GM21423 (cell line): ENCODE measurements around the gene FA2H.
"Not testable (repeated sequence)": the region's sequence is repeated elsewhere in the genome, so short reads cannot be mapped to it uniquely, and the experiment has no call there.

Experiments
- ATAC-seq: cut with Tn5 transposase; IDR thresholded peaks from one replicate; pipeline ENCODE4 v1.9.1; 2021; ENCODE audit warnings: mild to moderate bottlenecking, moderate library complexity; ENCODE audit not compliant: unreplicated experiment

The FA2H gene, protein sequence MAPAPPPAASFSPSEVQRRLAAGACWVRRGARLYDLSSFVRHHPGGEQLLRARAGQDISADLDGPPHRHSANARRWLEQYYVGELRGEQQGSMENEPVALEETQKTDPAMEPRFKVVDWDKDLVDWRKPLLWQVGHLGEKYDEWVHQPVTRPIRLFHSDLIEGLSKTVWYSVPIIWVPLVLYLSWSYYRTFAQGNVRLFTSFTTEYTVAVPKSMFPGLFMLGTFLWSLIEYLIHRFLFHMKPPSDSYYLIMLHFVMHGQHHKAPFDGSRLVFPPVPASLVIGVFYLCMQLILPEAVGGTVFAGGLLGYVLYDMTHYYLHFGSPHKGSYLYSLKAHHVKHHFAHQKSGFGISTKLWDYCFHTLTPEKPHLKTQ

DNA sequence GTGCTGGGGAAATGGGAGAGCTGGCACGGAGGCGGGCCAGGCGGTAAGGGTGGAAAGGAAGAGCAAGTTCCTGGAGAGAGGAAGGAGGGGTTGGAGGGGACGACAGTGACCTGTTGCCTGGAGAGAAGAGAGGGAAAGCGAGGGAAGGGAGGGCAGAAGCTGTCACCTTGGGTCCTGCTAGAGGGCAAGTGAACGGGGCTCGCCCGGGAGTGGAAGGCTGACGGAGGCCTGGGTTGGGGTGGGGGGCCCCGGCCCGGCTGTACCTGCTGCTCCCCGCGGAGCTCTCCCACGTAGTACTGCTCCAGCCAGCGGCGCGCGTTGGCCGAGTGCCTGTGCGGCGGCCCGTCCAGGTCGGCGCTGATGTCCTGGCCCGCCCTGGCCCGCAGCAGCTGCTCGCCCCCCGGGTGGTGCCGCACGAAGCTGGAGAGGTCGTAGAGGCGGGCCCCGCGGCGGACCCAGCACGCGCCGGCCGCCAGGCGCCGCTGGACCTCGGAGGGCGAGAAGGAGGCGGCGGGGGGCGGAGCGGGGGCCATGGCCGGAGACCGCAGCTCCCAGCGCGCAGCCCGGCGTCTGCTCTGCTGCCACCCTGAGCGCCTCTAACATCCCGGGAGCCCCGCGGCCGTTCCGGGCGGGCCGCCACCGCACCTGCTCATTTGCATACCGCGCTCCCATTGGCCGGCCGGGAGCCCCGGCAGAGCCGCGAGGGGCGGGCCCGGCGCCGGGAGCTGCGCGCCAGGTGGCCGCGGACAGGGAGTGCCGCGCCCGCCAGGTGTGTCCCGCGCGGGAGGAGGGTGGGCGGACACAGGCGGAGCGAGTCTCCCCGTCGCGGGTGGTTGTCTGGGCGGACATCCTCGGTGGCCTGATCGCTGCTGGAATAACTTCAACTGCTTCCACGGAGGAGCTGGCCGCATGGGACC is at the start of gene FA2H:
TSS of gene FA2H (minus strand) at position 598 of the 917 bp plus-strand sequence. CDS start at position 533, 65 bp downstream.
- peak; percentile 85 for ATAC-seq

DNA sequence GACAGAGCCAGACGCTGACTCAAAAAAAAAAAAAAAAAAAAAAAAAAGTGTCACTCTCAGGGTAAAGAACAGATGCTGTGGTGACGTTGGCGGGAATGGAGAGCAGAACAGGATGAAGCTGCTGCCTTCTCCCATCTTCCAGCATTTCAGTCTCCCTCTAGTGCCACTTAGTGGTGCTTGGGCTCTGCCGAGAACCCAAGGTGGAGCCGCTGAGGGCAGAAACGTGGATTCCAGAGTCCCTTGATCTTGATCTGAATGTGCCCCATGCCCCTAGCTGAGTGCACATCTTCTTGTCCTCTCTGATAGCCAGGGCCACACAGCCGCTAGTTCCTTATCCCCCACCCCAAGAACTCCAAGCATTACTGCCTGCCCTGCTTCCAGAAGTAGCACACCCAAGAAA is 43.2 kb upstream of the FA2H start:
- no peak for ATAC-seq

DNA sequence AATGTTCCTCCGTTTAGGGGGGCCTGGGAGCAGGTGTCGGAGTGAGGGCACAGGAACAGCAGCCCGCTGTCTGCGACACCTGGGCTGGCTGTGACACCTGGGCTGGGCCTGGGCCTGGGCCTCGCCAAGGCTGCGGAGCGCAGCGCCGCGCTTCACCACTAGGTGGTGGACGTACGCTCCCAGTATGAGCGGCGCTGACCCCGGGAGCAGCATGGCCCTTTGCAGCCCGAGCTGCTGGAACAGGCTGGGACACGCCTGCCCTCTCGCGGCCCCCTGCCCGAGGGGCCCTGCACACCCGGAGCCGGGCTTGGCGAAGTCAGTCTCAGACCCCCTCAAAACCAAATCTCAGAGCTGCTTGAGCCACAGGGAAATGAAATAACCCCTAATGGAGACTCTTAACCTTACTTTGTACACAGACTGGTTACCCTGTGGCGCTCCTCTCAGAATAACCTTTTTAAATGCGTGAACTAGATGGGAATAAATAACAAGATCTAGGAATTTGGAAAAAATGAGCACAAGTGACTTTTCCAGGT is 38.6 kb upstream of the FA2H start:
- ATAC-seq, result peak; percentile 95

DNA sequence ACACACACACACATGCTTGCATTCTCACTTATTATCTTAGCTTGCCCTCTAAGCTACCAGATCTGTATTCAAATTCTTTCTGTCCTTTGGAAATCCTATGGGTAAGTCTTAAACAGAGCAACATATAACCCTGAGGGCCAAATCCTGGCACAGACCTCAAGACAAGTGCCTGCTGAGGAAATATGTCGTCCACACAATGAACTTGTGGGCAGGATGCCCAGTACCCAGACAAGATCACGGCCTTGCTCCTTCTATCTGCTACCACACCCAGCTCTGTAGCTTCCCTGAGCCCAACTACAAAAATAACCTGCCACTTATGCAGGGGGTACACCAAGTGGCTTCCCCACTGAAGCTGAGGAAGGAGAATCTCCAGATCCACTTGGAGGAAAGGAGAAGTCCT is 37.3 kb upstream of the FA2H start:
- no peak for ATAC-seq

DNA sequence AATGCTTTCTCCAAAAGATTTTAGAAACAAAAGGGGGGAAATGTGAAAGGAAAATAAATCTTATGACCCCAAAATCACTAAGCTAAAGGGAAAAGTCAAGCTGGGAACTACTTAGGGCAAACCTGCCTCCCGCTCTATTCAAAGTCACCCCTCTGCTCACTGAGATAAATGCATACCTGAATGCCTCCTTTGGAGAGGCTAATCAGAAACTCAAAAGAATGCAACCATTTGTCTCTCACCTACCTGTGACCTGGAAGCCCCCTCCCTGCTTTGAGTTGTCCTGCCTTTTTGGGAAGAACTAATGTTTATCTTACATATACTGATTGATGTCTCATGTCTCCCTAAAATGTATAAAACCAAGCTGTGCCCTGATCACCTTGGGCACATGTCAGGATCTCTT is 36.6 kb upstream of the FA2H start:
- not testable (repeated sequence) for ATAC-seq

DNA sequence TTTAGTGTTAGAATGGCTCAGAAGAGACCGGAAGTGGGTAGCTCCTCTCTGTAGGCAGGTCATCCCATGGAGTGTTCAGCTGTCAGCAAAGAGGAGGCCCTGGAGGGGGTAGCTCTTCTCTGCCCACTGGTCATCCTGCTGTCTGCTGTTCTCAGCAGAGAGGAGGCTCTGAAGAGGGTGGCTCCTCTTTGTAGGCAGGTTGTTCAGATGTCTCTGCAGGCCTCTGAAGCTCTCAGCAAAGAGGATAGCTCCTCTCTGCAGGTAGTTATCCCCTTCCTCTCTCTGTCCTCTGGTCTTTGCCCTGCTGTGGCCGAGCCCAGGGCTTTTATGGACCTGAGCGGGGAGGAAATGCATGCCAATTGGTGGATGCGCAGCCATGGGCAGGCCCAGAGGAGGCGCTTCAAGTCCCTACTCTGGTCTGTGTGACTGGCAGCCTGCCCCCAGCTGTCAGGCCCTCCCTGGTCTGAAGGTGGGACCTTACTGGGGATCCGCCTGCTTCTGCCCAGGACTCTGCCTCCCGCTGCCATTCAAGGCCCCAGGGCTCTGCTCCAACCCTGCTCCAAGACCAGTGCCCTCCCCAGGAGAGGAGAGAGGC is 32.5 kb upstream of the FA2H start:
- ATAC-seq, result no peak

DNA sequence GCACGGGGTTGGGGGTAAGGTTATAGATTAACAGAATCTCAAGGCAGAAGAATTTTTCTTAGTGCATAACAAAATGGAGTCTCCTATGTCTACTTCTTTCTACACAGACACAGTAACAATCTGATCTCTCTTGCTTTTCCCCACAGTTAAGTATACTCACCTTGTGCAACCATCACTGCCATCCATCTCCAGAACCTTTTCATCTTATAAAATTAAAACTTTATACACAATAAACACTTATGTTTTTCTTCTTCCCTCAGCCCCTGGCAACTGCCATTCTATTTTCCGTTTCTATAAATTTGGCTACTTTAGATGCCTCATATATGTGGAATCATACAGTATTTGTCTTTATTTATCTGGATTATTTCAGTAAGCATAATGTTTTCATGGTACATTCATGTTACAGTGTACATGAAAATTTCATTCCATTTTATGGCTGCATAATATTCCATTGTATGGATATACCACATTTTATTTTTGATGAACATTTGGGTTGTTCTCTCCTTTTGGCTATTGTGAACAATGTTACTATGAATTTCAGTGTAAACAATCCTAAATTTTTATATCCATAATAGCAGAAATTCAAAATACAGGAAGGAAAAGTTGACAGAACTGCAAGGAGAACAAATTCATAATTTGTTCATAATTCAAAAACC is 25.7 kb upstream of the FA2H start:
- no peak for ATAC-seq

DNA sequence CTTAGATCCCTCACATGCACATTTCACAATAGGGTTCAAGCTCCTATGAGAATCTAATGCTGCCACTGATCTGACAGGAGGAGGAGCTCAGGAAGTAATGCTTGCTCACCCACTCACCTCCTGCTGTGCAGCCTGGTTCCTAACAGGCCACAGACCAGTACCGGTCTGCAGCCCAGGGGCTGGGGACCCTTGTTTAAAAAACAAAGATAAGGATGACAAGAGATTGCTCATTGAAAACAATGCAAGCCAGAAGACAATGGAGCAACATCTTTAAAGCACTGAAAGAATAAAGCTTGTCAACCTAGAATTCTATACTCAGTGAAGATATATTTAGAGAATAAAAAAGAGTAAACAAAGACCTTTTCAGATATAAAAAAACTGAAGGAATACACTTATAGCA is 22.8 kb upstream of the FA2H start:
- ATAC-seq, result no peak

DNA sequence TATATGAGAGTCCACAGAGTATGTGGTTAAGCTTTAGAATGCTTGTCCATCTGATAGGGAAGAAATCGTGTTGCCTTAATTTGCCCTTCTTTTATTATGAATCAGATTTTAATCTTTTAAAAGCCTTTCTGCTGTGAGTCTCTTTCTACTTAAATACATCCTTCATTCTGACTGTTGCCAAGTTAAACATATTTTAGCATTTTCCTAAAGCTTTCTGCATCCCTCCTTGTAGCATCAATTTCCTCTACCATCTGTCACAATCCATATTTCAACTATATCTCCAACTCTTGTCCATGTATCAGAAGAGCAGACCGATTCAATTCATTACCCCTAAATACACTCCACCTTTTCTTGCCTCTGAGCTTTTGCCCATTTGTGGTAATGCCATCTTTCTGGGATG is 20.5 kb upstream of the FA2H start:
- ATAC-seq, result no peak

DNA sequence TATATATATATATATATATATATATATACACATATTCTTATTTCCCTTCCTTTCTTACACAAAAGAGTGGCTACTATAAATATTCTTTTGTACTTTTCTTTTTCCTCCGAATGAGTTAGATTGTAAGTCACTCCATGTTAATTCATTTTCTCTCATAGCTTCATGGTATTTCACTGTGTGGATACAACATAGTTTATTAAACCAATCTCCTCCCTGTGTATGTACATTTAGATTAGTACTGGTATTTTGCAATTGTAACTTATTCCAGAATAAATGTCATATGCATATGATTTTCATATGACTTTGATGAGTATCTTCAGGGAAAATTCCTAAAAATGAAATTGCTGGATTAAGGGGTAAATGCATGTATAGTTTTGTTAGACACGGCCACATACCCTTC is 20.0 kb upstream of the FA2H start:
- no peak for ATAC-seq

DNA sequence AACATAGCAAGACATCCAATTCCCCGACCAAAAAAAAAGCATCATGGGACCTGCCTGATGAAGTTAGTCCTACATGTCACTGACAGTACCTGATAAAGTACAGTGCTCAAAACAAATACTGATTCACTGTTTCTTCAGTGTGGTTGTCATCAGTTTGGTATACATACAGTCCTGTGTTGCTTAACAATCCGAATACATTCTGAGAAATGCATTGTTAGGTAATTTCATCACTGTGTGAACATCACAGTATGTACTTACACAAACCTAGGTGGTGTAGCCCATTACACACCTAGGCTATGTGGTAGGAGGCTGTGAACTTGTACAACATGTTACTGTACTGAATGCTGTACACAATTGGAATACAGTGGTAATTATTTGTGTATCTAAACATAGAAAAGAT is 19.0 kb upstream of the FA2H start:
- no peak for ATAC-seq

DNA sequence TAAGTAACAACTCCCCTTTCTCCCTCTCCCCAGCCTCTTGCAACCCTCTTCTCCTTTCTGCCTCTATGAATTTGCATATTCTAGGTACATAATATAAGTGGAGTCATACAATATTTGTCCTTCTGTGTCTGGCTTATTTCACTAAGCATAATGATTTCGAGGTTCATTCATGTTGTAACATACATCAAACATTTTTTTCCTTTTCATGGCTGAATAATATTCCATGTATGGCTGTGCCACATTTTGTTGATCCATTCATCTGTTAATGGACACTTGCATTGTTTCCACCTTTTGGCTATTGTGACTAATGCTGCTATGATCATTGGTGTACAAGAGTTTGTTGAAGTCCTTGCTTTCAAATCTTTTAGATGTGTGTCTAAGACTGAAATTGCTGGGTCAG is 17.6 kb upstream of the FA2H start:
- no peak for ATAC-seq

DNA sequence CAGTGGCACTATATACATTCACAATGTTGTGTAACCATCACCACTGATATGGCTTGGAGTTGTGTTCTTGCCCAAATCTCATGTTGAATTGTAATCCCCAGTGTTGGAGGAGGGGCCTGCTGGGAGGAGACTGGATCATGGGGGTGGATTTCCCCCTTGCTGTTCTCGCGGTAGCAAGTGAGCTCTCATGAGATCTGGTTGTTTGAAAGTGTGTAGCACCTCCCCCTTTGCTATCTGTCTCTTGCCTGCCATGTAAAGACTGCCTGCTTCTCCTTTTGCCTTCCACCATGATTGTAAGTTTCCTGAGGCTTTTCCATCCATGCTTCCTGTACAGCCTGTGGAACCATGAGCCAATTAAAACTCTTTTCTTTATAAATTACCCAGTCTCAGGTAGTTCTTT is 17.1 kb upstream of the FA2H start:
- ATAC-seq, result not testable (repeated sequence)

DNA sequence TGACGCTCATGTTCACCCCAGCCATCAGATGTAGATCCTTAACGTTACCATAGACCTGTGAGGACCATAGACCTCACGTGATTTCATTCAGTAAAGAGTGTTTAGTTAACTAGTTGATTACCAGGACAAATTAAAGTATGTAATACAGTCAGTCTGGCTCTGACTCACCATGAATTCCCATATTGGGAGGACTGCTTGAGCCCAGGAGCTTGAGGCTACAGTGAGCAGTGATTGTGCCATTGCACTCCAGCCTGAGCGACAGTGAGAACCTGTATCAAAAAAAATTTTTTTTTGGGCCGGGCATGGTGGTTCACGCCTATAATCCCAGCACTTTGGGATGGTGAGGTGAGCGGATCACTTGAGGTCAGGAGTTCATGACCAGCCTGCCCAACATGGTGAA is 13.5 kb upstream of the FA2H start:
- no peak for ATAC-seq

DNA sequence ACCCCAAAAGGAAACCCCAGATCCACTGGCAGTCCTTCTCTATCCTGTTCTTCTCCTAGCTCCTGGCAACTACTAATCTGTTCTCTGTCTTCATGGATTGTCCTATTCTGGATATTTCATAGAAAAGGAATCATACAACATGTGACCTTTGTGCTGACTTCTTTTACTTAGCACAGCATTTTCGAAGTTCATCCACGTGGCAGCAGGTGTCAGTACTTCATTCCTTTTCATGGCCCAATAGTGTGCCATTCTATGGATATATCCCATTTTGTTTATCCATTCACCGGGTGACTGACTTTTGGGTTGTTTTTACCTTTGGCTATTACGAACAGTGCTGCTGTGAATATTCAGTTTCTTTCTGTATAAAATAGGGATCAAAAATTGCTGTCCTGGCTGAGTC is 10.4 kb upstream of the FA2H start:
- no peak for ATAC-seq

DNA sequence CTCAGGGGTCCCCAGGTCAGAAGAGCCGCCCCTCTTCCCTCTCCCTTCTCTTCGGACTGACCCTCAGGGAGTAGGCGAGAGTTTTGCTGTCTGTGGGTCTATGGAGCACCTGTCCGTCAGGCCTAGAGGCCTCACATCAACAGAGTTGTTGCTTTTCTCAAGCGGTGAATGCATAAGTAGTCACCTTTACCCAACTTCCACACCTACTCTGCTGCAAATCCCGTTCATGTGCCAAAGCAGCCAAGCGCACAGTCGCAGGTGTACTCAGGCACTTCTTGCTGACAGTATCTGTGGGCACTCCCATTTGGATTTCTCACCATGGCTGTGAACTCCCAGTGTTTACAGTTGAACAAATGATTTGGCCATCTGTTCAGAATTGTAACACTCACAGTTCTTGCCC is 4.0 kb upstream of the FA2H start:
- ATAC-seq, result no peak

DNA sequence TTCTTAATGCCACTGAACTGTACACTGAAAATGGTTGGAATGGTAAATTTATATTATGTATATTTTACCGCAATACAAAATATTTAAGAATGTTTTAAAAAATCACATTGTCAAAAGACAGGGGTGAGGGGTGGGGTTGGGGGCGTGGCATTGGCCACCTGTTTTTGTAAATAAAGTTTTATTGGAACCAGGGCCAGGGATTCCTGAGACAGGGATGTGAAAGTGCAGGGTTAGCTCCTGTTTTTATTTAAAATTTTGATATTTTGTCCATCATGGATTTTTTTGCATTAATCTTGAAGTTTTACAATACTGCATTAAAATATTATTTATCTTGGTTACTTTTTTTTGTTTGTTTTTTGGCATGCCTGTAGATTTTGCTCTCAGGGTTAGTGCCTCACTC is 2.3 kb upstream of the FA2H start:
- no peak for ATAC-seq

DNA sequence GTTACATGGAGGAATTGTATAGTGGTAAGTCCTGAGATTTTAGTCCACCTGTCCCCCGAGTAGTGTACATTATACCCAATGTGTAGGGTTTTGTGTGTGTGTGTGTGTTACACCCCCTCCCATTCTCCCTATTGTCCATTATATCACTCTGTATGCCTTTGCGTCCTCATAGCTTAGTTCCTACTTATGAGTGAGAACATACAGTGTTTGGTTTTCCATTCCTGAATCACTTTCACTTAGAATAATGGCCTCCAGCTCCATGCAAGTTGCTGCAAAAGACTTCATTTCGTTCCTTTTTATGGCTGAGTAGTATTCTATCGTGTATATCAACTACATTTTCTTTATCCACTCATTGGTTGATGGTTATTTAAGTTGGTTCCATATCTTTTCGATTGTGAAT is 635 bp upstream of the FA2H start:
- no peak for ATAC-seq

DNA sequence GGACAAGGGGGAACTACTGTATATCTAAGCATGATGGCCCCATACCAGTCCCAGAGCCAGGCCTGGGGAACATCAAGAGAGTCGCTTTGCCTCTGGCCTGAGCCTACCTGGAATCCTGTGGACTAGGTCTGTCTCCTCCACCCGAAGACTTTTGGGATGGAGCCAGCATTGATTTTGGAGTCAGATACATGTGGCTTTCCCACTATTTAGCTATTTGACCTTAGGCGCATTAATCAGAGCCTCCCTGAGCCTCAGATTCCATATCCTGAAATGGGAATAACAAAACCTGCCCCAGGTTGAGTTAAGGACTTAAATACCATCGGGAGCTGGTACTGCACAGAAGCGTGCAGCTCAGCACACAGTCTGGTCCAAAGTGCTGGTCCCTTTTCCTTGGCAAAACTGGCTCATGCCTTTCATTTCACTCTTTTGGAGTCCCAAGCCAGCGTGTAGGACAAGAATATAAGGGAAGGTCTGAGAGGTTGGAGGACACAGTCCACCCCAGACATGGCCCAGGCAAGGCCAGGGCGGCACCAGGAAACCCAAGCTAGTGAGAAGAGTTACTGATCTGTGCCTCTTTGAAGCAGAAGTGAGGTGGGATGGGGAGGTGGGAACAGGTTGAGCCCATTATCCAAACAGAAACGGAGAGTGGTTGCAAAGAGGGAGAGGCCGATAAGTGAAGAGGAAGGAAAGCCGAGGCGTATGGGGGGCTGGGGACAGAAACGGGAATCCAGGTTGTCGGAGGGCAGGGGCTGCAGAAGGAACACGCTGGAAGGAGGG is 986 bp downstream of the FA2H start:
- no peak for ATAC-seq

DNA sequence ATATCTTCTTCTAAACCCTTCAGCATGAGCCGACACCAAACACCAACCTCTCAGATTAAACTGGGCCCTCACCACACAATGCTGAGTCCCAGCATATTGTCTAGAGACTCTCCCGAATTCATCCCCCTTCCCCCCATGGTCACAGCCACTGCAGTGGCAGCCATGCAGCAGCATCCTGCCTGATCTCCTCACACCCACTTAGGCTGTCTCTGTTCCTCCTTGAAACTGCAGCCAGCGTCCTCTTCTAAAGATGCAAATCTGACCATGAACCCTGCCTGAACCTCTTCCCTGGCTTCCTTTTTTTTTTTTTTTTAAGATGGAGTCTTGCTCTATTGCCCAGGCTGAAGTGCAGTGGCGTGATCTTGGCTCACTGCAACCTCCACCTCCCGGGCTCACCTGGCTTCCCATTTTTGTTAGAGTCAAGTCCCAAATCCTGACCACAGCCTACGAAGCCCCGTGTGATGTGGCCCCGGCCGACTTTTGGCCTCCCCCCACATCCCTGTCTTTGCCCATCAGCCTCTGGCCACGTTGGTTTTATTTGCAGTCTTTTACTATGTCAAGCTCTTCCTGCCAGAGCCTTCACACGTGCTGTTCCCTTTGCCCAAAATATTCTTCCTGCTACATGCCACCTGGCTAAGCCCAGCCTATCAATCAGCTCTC is 2.8 kb downstream of the FA2H start:
- ATAC-seq, result peak; percentile 70
